ENCODE data around the gene OBSCN.

- TF ChIP-seq, protein P1, sequence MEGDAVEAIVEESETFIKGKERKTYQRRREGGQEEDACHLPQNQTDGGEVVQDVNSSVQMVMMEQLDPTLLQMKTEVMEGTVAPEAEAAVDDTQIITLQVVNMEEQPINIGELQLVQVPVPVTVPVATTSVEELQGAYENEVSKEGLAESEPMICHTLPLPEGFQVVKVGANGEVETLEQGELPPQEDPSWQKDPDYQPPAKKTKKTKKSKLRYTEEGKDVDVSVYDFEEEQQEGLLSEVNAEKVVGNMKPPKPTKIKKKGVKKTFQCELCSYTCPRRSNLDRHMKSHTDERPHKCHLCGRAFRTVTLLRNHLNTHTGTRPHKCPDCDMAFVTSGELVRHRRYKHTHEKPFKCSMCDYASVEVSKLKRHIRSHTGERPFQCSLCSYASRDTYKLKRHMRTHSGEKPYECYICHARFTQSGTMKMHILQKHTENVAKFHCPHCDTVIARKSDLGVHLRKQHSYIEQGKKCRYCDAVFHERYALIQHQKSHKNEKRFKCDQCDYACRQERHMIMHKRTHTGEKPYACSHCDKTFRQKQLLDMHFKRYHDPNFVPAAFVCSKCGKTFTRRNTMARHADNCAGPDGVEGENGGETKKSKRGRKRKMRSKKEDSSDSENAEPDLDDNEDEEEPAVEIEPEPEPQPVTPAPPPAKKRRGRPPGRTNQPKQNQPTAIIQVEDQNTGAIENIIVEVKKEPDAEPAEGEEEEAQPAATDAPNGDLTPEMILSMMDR (IDR thresholded peaks at IDR 0.05) = no peak
- no peak for TF ChIP-seq ZFX (IDR thresholded peaks at IDR 0.05; ENCODE audit: borderline replicate concordance)
Measured at GRCh38 chr1:228366866-228367741, 159.3 kb downstream of the OBSCN start.

Data from 22Rv1 (cell line).